ENCODE results near the gene FKBP2.

DNA sequence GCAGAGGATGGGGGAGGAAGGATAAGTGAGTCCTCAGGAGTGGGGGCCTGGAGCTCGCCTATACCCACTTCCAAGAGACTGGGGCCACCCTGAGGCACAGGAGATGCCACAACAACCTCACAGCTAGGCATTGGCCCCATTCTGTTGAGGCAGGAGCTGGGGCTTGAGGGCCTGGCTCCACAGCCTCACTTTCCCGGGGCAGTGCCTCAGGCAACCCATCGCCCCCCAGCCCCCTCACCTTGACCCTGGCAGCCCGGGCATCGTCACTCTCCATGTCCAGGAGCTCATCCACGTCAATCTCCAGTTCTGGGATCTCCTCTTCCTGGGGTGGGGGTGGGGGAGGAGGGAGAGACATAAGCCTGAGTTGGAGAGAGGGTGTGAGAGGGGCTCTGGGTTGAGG is 4.1 kb downstream of the FKBP2 start:
- TF ChIP-seq YY1 (IDR thresholded peaks at IDR 0.05; ENCODE audit: insufficient read depth, insufficient read length) (no peak), ZNF274 (IDR thresholded peaks at IDR 0.05; ENCODE audit: low read depth, low read length) (no peak), SUZ12 (IDR thresholded peaks at IDR 0.05; ENCODE audit: extremely low read depth, insufficient read depth, insufficient read length) (no peak)
